NT2/D1 (cell line): Measurements from ENCODE around the gene KLHL7.

Experiments used
- SUZ12 ChIP-seq: IDR thresholded peaks from 2 replicates; pipeline ENCODE4 v1.6.1; 2011; ENCODE audit not compliant: insufficient read length, insufficient read depth; ENCODE audit errors: extremely low read depth
- YY1 ChIP-seq: IDR thresholded peaks from 2 replicates; pipeline ENCODE4 v1.6.1; 2011; ENCODE audit not compliant: insufficient read length, insufficient read depth
- ZNF274 ChIP-seq: IDR thresholded peaks from 2 replicates; pipeline ENCODE4 v1.6.1; 2011; ENCODE audit warnings: mild to moderate bottlenecking, low read depth, low read length

- no peak for TF ChIP-seq YY1
- no peak for TF ChIP-seq SUZ12
- no peak for TF ChIP-seq ZNF274
Observed at GRCh38 chr7:23213755-23214154, 108.2 kb downstream of the KLHL7 start.
